Trophoblast cell (in vitro differentiated cells and primary cell): ENCODE data around the gene MMP1.

ENCODE experiments used
- DNase-seq, 2 donors: peaks; one replicate each; pipeline ENCODE4 v3.0.0-alpha.2; 2016
- H2AFZ ChIP-seq: 2 replicates; pipeline ENCODE4 v1.6.1; 2013; ENCODE audit warnings: low read length, moderate library complexity, mild to moderate bottlenecking; ENCODE audit not compliant: insufficient read depth, poor library complexity
- H2AK5ac ChIP-seq: 2 replicates; pipeline ENCODE4 v1.6.1; 2013; ENCODE audit warnings: mild to moderate bottlenecking, low read length
- H2BK120ac ChIP-seq: 2 replicates; pipeline ENCODE4 v1.6.1; 2013; ENCODE audit warnings: low read length, mild to moderate bottlenecking, moderate library complexity; ENCODE audit not compliant: insufficient read depth, poor library complexity
- H2BK12ac ChIP-seq: 2 replicates; pipeline ENCODE4 v1.6.1; 2013; ENCODE audit warnings: mild to moderate bottlenecking, low read length, moderate library complexity
- H2BK5ac ChIP-seq: 2 replicates; pipeline ENCODE4 v1.6.1; 2013; ENCODE audit warnings: low read length, low read depth, moderate library complexity, mild to moderate bottlenecking; ENCODE audit not compliant: poor library complexity
- H3K14ac ChIP-seq: 2 replicates; pipeline ENCODE4 v1.6.1; 2013; ENCODE audit warnings: mild to moderate bottlenecking, low read length
- H3K18ac ChIP-seq: 2 replicates; pipeline ENCODE4 v1.6.1; 2013; ENCODE audit warnings: mild to moderate bottlenecking, low read length
- H3K23ac ChIP-seq: 2 replicates; pipeline ENCODE4 v1.6.1; 2013; ENCODE audit warnings: low read length
- H3K27ac ChIP-seq: 2 replicates; pipeline ENCODE4 v1.5.1; 2013; ENCODE audit warnings: low read depth, mild to moderate bottlenecking, inconsistent platforms, low read length, moderate library complexity
- H3K27me3 ChIP-seq: 2 replicates; pipeline ENCODE4 v1.6.1; 2013; ENCODE audit warnings: inconsistent platforms, mild to moderate bottlenecking, low read length, moderate library complexity; ENCODE audit not compliant: insufficient read depth
- H3K36me3 ChIP-seq, 2 experiments: 1 replicate in 1 of 2; 2 replicates in 1 of 2; pipeline ENCODE4 v1.6.1; 2013; ENCODE audit warnings: low read length in 2 of 2, mild to moderate bottlenecking in 2 of 2, moderate library complexity in 1 of 2; ENCODE audit not compliant: insufficient read depth in 2 of 2, control insufficient read depth in 1 of 2
- H3K4ac ChIP-seq: 2 replicates; pipeline ENCODE4 v1.6.1; 2013; ENCODE audit warnings: low read depth, mild to moderate bottlenecking, low read length, moderate library complexity
- H3K4me1 ChIP-seq, 2 experiments: 1 replicate in 1 of 2; 2 replicates in 1 of 2; pipeline ENCODE4 v1.6.1; 2013; ENCODE audit warnings: low read length in 2 of 2, mild to moderate bottlenecking in 2 of 2, moderate library complexity in 1 of 2; ENCODE audit not compliant: insufficient read depth in 2 of 2, control insufficient read depth in 1 of 2
- H3K4me2 ChIP-seq: 2 replicates; pipeline ENCODE4 v1.6.1; 2013; ENCODE audit warnings: inconsistent platforms, mild to moderate bottlenecking, low read length, moderate library complexity
- H3K4me3 ChIP-seq: 2 replicates; pipeline ENCODE4 v1.5.1; 2013; ENCODE audit warnings: mild to moderate bottlenecking, low read depth, low read length, inconsistent platforms
- H3K79me1 ChIP-seq: one replicate; pipeline ENCODE4 v1.6.1; 2013; ENCODE audit warnings: low read length
- H3K79me2 ChIP-seq: 2 replicates; pipeline ENCODE4 v1.6.1; 2013; ENCODE audit warnings: low read length, mild to moderate bottlenecking; ENCODE audit not compliant: control insufficient read depth, insufficient read depth, poor library complexity
- H3K9ac ChIP-seq: 2 replicates; pipeline ENCODE4 v1.6.1; 2013; ENCODE audit warnings: mild to moderate bottlenecking, low read length
- H3K9me3 ChIP-seq: 2 replicates; pipeline ENCODE4 v1.6.1; 2013; ENCODE audit warnings: low read depth, mild to moderate bottlenecking, control low read depth, inconsistent platforms, low read length; ENCODE audit not compliant: insufficient read depth
- H4K12ac ChIP-seq: 2 replicates; pipeline ENCODE4 v1.6.1; 2013; ENCODE audit warnings: low read depth, mild to moderate bottlenecking, low read length, moderate library complexity
- H4K8ac ChIP-seq: 2 replicates; pipeline ENCODE4 v1.6.1; 2013; ENCODE audit warnings: low read depth, mild to moderate bottlenecking, low read length, moderate library complexity
- H4K91ac ChIP-seq: one replicate; pipeline ENCODE4 v1.6.1; 2013; ENCODE audit warnings: low read depth, mild to moderate bottlenecking, low read length, moderate library complexity
- WGBS: extraction: QIAGEN DNeasy Blood & Tissue Kit; methylation state at CpG from one replicate; pipeline ENCODE4 v1.1.7; 2013; ENCODE audit warnings: missing lambda C conversion rate; ENCODE audit not compliant: insufficient read length, insufficient coverage; ENCODE audit errors: extremely low coverage; 5-methylcytosine and 5-hydroxymethylcytosine counted together

MMP1 gene

DNA sequence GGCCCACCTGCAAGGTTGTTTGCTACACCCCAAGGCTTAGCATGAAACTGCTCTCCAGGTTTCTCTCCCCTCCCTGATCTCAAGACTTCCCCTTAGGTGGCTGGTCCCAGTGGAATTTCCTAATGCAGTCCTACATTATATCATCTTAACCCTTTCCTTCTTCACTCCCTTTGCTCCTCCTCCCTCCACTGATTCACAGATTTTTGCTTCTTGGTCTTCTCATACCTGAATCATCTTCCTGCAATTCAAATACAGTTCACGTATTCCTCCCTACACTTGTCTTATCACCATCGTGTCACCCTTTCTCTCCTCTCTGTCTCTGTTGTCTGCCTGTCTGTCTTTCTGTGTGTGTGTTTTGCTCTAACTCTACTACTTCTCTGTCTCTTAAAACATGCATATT lies 34.5 kb downstream of the MMP1 start:
- Histone ChIP-seq H3K36me3 (no peaks in the 10 kb centered on the region), H3K9me3 (no peaks in the 10 kb centered on the region), H2BK5ac (no peak overlapping the region), H3K18ac (no peak overlapping the region), H3K14ac (no peak overlapping the region), H3K4me1 (peaks cover 8 to 10% of the 10 kb centered on the region in 2 experiments), H4K12ac (no peak overlapping the region), H2AK5ac (no peak overlapping the region), H4K91ac (no peak overlapping the region), H4K8ac (no peak overlapping the region), H3K27ac (no peak overlapping the region), H2BK12ac (no peak overlapping the region), H3K79me1 (peaks cover 7% of the 10 kb centered on the region), H3K23ac (no peak overlapping the region), H3K4me3 (no peak overlapping the region), H3K27me3 (no peaks in the 10 kb centered on the region), H3K79me2 (no peaks in the 10 kb centered on the region), H3K4me2 (no peak overlapping the region), H3K9ac (no peak overlapping the region), H2AFZ (no peak overlapping the region), H3K4ac (no peak overlapping the region), H2BK120ac (no peak overlapping the region)
- DNase-seq, result no peak
- no CpG with 5 or more reads among the region's 2 CpGs for WGBS

DNA sequence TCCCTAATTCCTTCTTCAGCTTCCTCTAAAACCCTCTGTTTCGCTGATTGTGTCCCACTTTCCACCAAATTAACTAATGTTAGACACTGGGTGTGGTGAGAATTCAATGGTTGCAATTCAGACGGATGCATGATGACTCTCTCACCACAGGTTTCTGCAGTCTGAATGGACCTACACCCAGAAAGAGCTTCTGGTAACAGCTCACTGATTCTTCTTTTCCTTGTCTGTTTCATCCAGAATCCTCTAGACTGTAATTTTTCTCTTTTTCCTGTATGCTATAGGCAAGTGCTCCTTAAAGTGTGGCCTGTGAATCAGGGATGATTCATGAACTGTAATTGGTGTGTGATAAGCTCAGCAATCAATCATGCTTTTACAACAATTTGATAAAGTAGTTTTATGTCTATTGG lies 35.6 kb downstream of the MMP1 start:
- H3K23ac ChIP-seq, result no peak overlapping the region
- H2AFZ ChIP-seq, result no peak overlapping the region
- H3K9ac ChIP-seq, result peak overlapping the region; percentile 65
- H2BK12ac ChIP-seq, result peak overlapping the region; percentile 66
- peak overlapping the region; percentile 85 for H2BK120ac ChIP-seq
- no peak overlapping the region for H3K18ac ChIP-seq
- WGBS, result no CpG with 5 or more reads among the region's 2 CpGs
- H2AK5ac ChIP-seq, result no peak overlapping the region
- no peak for DNase-seq
- H4K8ac ChIP-seq, result peak overlapping the region; percentile 52
- H3K9me3 ChIP-seq, result no peaks in the 10 kb centered on the region
- H3K4me1 ChIP-seq, result peaks cover 8 to 10% of the 10 kb centered on the region in 2 experiments
- H3K4me3 ChIP-seq, result no peak overlapping the region
- H3K27me3 ChIP-seq, result no peaks in the 10 kb centered on the region
- no peaks in the 10 kb centered on the region for H3K36me3 ChIP-seq
- H3K14ac ChIP-seq, result peak overlapping the region; percentile 71
- peak overlapping the region; percentile 52 for H3K4ac ChIP-seq
- peaks cover 7% of the 10 kb centered on the region for H3K79me1 ChIP-seq
- peak overlapping the region; percentile 58 for H4K91ac ChIP-seq
- peak overlapping the region; percentile 97 for H3K27ac ChIP-seq
- no peak overlapping the region for H4K12ac ChIP-seq
- H3K4me2 ChIP-seq, result peak overlapping the region; percentile 45
- no peaks in the 10 kb centered on the region for H3K79me2 ChIP-seq
- H2BK5ac ChIP-seq, result peak overlapping the region; percentile 77

DNA sequence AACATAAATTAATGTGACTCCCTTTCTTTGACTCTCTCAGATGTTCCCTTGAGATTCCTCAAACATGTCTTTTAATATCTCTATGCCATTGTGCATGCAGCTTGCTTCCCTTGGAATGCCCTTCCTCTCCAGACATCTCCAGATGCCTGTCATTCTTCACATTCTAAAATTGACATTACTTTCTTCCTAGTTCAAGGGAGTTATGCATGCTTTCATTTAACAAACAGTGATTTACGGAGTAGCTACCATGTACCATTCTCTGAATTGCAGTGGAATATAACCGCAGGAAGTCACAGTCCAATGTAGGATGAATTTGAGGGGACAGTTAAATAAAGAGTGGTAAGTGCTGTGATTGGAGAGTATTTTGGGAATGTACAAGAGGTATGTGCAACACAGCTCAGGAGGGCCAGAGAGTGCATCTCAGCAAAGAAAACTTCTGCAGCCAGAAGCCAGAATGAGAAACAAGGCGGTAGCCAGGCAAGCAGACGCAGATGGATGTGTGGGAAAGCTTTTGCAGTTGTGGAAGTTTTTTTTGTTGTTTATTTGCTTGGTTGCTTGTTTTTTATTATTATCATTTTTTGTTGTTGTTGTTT lies 36.2 kb downstream of the MMP1 start:
- peak; percentile 25 to 85 for DNase-seq
- Histone ChIP-seq H3K79me2 (no peaks in the 10 kb centered on the region), H2BK5ac (peak overlapping the region; percentile 64), H2BK120ac (no peak overlapping the region), H3K4me3 (no peak overlapping the region), H2AK5ac (no peak overlapping the region), H2AFZ (no peak overlapping the region), H4K91ac (no peak overlapping the region), H3K18ac (no peak overlapping the region), H3K4ac (no peak overlapping the region), H3K14ac (no peak overlapping the region), H3K4me1 (peaks cover 8 to 10% of the 10 kb centered on the region in 2 experiments), H3K79me1 (peaks cover 7% of the 10 kb centered on the region), H4K8ac (no peak overlapping the region), H4K12ac (no peak overlapping the region), H3K27ac (peak overlapping the region; percentile 97), H3K4me2 (peak overlapping the region; percentile 45), H3K27me3 (no peaks in the 10 kb centered on the region), H3K23ac (no peak overlapping the region), H3K9ac (no peak overlapping the region), H3K36me3 (no peaks in the 10 kb centered on the region), H2BK12ac (no peak overlapping the region), H3K9me3 (no peaks in the 10 kb centered on the region)
- no CpG with 5 or more reads among the region's 4 CpGs for WGBS

DNA sequence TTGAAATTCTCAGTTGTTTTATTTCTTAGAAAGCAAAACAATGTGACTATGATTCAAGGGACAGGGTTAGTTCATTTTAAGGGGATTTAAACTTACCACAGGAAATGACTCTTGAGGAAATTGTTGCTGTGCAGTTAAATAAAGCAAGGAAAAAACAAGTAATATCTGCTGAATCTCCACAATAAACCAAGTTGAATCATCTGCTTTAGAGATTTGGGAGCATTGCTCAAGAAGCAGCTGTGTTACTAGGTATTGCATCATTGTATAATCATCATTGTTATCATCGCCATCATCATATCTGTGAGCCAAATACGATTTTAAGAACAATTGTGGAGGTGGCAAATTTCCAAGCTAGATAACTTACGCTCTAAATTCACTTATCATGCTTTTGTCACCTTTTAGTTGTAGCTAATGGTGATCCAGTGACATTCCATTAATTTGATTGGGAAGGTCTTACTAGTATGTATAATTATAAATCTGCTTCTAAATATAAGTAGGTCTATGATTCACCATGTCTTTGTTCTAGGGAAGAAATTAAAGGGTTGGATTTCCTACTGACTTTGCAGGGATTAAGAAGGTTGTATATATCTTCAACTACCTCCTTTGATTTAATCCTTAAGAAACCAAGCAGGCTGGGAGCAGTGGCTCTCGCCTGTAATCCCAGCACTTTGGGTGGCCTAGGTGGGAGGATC lies 37.5 kb downstream of the MMP1 start:
- no peak overlapping the region for H3K23ac ChIP-seq
- peak; percentile 46 to 90 for DNase-seq
- H4K8ac ChIP-seq, result no peak overlapping the region
- no peak overlapping the region for H4K12ac ChIP-seq
- no peak overlapping the region for H3K14ac ChIP-seq
- H2BK5ac ChIP-seq, result peak overlapping the region; percentile 50
- peak overlapping the region; percentile 46 for H2BK120ac ChIP-seq
- H2BK12ac ChIP-seq, result peak overlapping the region; percentile 81
- peaks cover 7% of the 10 kb centered on the region for H3K79me1 ChIP-seq
- H3K4me1 ChIP-seq, result peaks cover 8 to 10% of the 10 kb centered on the region in 2 experiments
- H3K27ac ChIP-seq, result no peak overlapping the region
- H3K4ac ChIP-seq, result no peak overlapping the region
- H3K4me2 ChIP-seq, result no peak overlapping the region
- no peak overlapping the region for H3K4me3 ChIP-seq
- H3K9me3 ChIP-seq, result no peaks in the 10 kb centered on the region
- H3K18ac ChIP-seq, result no peak overlapping the region
- H3K27me3 ChIP-seq, result no peaks in the 10 kb centered on the region
- WGBS, result no CpG with 5 or more reads among the region's 4 CpGs
- no peaks in the 10 kb centered on the region for H3K36me3 ChIP-seq
- no peak overlapping the region for H2AK5ac ChIP-seq
- H2AFZ ChIP-seq, result no peak overlapping the region
- peak overlapping the region; percentile 78 for H4K91ac ChIP-seq
- no peaks in the 10 kb centered on the region for H3K79me2 ChIP-seq
- H3K9ac ChIP-seq, result no peak overlapping the region
